H9 (cell line): ENCODE results near the gene LARGE1. TPM values are rescaled to one million over a fixed set of nuclear protein-coding genes. Genes with fewer than 3 reads are reported as not detected.
"Not testable (repeated sequence)": the region's sequence is repeated elsewhere in the genome, so short reads cannot be mapped to it uniquely, and the experiment has no call there.

Experiments
- DNase-seq: peaks from one replicate; pipeline ENCODE4 v3.0.0-alpha.2; 2017
- H2AFZ ChIP-seq: one replicate; pipeline ENCODE4 v1.6.1; 2013; ENCODE audit warnings: mild to moderate bottlenecking, low read length, control low read depth, moderate library complexity
- H2AK5ac ChIP-seq: 2 replicates; pipeline ENCODE4 v1.6.1; 2013; ENCODE audit warnings: low read length, control low read depth, mixed read lengths; ENCODE audit not compliant: insufficient read length
- H2BK120ac ChIP-seq: one replicate; pipeline ENCODE4 v1.6.1; 2013; ENCODE audit warnings: low read depth, mild to moderate bottlenecking, low read length, control low read depth, inconsistent platforms; ENCODE audit not compliant: poor library complexity, severe bottlenecking
- H2BK12ac ChIP-seq: 2 replicates; pipeline ENCODE4 v1.6.1; 2013; ENCODE audit warnings: low read length, control low read depth, mixed read lengths, low read depth; ENCODE audit not compliant: insufficient read length
- H2BK15ac ChIP-seq: 2 replicates; pipeline ENCODE4 v1.6.1; 2013; ENCODE audit warnings: low read depth, low read length, control low read depth
- H2BK20ac ChIP-seq: one replicate; pipeline ENCODE4 v1.6.1; 2013; ENCODE audit warnings: low read depth, mild to moderate bottlenecking, low read length, control low read depth, inconsistent platforms; ENCODE audit not compliant: poor library complexity, severe bottlenecking
- H2BK5ac ChIP-seq: 2 replicates; pipeline ENCODE4 v1.6.1; 2013; ENCODE audit warnings: low read length, control low read depth, mixed read lengths; ENCODE audit not compliant: insufficient read length
- H3K14ac ChIP-seq: 2 replicates; pipeline ENCODE4 v1.6.1; 2013; ENCODE audit warnings: low read length, control low read depth; ENCODE audit not compliant: insufficient read depth
- H3K18ac ChIP-seq: 2 replicates; pipeline ENCODE4 v1.6.1; 2013; ENCODE audit warnings: low read depth, mild to moderate bottlenecking, mixed read lengths, low read length, control low read depth; ENCODE audit not compliant: insufficient read length
- H3K23ac ChIP-seq: 2 replicates; pipeline ENCODE4 v1.6.1; 2013; ENCODE audit warnings: low read length, control low read depth, mixed read lengths, low read depth; ENCODE audit not compliant: insufficient read length
- H3K23me2 ChIP-seq: 2 replicates; pipeline ENCODE4 v1.6.1; 2013; ENCODE audit warnings: low read depth, mild to moderate bottlenecking, mixed read lengths, low read length, control low read depth; ENCODE audit not compliant: insufficient read length, poor library complexity, severe bottlenecking
- H3K27ac ChIP-seq: 2 replicates; pipeline ENCODE4 v1.5.1; 2013; ENCODE audit warnings: low read length, control low read depth, mixed read lengths, low read depth; ENCODE audit not compliant: insufficient read length
- H3K27me3 ChIP-seq: 2 replicates; pipeline ENCODE4 v1.6.1; 2013; ENCODE audit warnings: low read length, control low read depth, inconsistent platforms; ENCODE audit not compliant: insufficient read depth
- H3K4ac ChIP-seq: 2 replicates; pipeline ENCODE4 v1.6.1; 2013; ENCODE audit warnings: low read depth, mild to moderate bottlenecking, control low read depth, inconsistent platforms, low read length, moderate library complexity
- H3K4me1 ChIP-seq: 2 replicates; pipeline ENCODE4 v1.6.1; 2013; ENCODE audit warnings: low read length, control low read depth, inconsistent platforms; ENCODE audit not compliant: insufficient read depth
- H3K4me2 ChIP-seq: 2 replicates; pipeline ENCODE4 v1.6.1; 2013; ENCODE audit warnings: low read length, control low read depth, mixed read lengths; ENCODE audit not compliant: insufficient read length, insufficient read depth
- H3K56ac ChIP-seq: 2 replicates; pipeline ENCODE4 v1.6.1; 2013; ENCODE audit warnings: low read depth, mild to moderate bottlenecking, mixed read lengths, low read length, control low read depth; ENCODE audit not compliant: insufficient read length
- H3K79me1 ChIP-seq: 2 replicates; pipeline ENCODE4 v1.6.1; 2013; ENCODE audit warnings: low read depth, mild to moderate bottlenecking, moderate library complexity, low read length, control low read depth, inconsistent platforms; ENCODE audit not compliant: insufficient read depth, poor library complexity, severe bottlenecking
- H3K79me2 ChIP-seq: 2 replicates; pipeline ENCODE4 v1.6.1; 2013; ENCODE audit warnings: low read length, control low read depth, inconsistent platforms; ENCODE audit not compliant: insufficient read depth
- H3K9ac ChIP-seq: 2 replicates; pipeline ENCODE4 v1.6.1; 2013; ENCODE audit warnings: low read length, control low read depth, mixed read lengths; ENCODE audit not compliant: insufficient read length; ENCODE audit errors: extremely low read depth
- H3K9me3 ChIP-seq: one replicate; pipeline ENCODE4 v1.6.1; 2013; ENCODE audit warnings: low read depth, low read length, inconsistent platforms; ENCODE audit not compliant: control insufficient read depth
- H3T11ph ChIP-seq: one replicate; pipeline ENCODE4 v1.6.1; 2013; ENCODE audit warnings: mild to moderate bottlenecking, low read length, control low read depth, inconsistent platforms
- H4K20me1 ChIP-seq: one replicate; pipeline ENCODE4 v1.6.1; 2013; ENCODE audit not compliant: control insufficient read depth, insufficient read length, insufficient read depth
- H4K5ac ChIP-seq: 2 replicates; pipeline ENCODE4 v1.6.1; 2013; ENCODE audit warnings: low read depth, mild to moderate bottlenecking, mixed read lengths, low read length, control low read depth; ENCODE audit not compliant: insufficient read length
- H4K8ac ChIP-seq: replicated peaks from 2 replicates; pipeline ENCODE4 v1.6.1; 2013; ENCODE audit warnings: low read length, control low read depth, mixed read lengths, low read depth; ENCODE audit not compliant: insufficient read length
- H4K91ac ChIP-seq: 2 replicates; pipeline ENCODE4 v1.6.1; 2013; ENCODE audit warnings: low read depth, mild to moderate bottlenecking, moderate library complexity, mixed read lengths, low read length, control low read depth; ENCODE audit not compliant: insufficient read length
- H3K27ac Mint-ChIP-seq, 3 experiments: 2 replicates in 2 of 3; 3 replicates in 1 of 3; pipeline ENCODE4 v1.8.0; 2020 to 2021; ENCODE audit warnings: mixed read lengths in 3 of 3, mild to moderate bottlenecking in 1 of 3, moderate library complexity in 1 of 3
- H3K27me3 Mint-ChIP-seq: 2 replicates; pipeline ENCODE4 v1.8.0; 2021; ENCODE audit warnings: low read depth, mild to moderate bottlenecking, moderate library complexity, mixed read lengths
- H3K36me3 Mint-ChIP-seq, 3 experiments: 2 replicates in 2 of 3; 3 replicates in 1 of 3; pipeline ENCODE4 v1.8.0; 2020 to 2021; ENCODE audit warnings: low read depth in 3 of 3, mixed read lengths in 3 of 3; ENCODE audit not compliant: insufficient read depth in 1 of 3
- H3K4me1 Mint-ChIP-seq, 2 experiments: 2 replicates each; pipeline ENCODE4 v1.8.0; 2020; ENCODE audit warnings: mixed read lengths in 2 of 2
- H3K4me3 Mint-ChIP-seq, 2 experiments: 2 replicates in 1 of 2; 3 replicates in 1 of 2; pipeline ENCODE4 v1.8.0; 2020 to 2021; ENCODE audit warnings: mild to moderate bottlenecking in 2 of 2, mixed read lengths in 2 of 2, moderate library complexity in 1 of 2
- H3K9me3 Mint-ChIP-seq, 2 experiments: 2 replicates in 1 of 2; 3 replicates in 1 of 2; pipeline ENCODE4 v1.8.0; 2020; ENCODE audit warnings: mild to moderate bottlenecking in 2 of 2, mixed read lengths in 2 of 2, moderate library complexity in 1 of 2
- CTCF ChIP-seq: fragments of 200-600 bp; sonication (generic); conservative IDR thresholded peaks from 3 replicates; pipeline ENCODE4 v1.8.0; 2021; ENCODE audit warnings: antibody characterized with exemption, mild to moderate bottlenecking
- WGBS: extraction: QIAGEN DNeasy Blood & Tissue Kit; methylation state at CpG from one replicate; pipeline ENCODE4 v1.1.7; 2013; ENCODE audit warnings: missing lambda C conversion rate, low lambda C conversion rate, mixed read lengths; ENCODE audit not compliant: insufficient read length; ENCODE audit errors: extremely low coverage; 5-methylcytosine and 5-hydroxymethylcytosine counted together
- total RNA-seq: library from RNA; stranded (reverse); gene quantifications from 2 replicates; pipeline ENCODE4 v1.2.1, GENCODE V29; 2021

The LARGE1 gene
- total RNA-seq, 1 experiment from 2014 or later, result 43.5 TPM

- H4K20me1 ChIP-seq, result no peaks in the 10 kb centered on the region
- H3K9me3 Mint-ChIP-seq, result peaks cover 7 to 13% of the 10 kb centered on the region in 2 experiments
- no peak for DNase-seq
Observed at GRCh38 chr22:33461698-33462434, 458.4 kb downstream of the LARGE1 start.

GRCh38 chr22:33461245-33461644 lies 459.0 kb downstream of the LARGE1 start:
- WGBS, result no CpG with 5 or more reads among the region's 1 CpG
- H3K27me3 ChIP-seq, result not testable (repeated sequence)

More at GRCh38 chr22:33461698-33462434, 458.4 kb downstream of the LARGE1 start:
- H2BK20ac ChIP-seq, result no peak overlapping the region
- no peak overlapping the region for H3K4ac ChIP-seq
- H3K56ac ChIP-seq, result no peak overlapping the region
- H3K9ac ChIP-seq, result no peak overlapping the region
- H3K18ac ChIP-seq, result no peak overlapping the region
- H3T11ph ChIP-seq, result no peak overlapping the region
- no peak overlapping the region for H2BK120ac ChIP-seq
- Mint-ChIP-seq H3K36me3 (peaks cover 7 to 13% (median 12%) of the 10 kb centered on the region in 3 experiments), H3K27ac (no peak overlapping the region), H3K4me3 (no peak overlapping the region), H3K27me3 (no peaks in the 10 kb centered on the region), H3K4me1 (no peaks in the 10 kb centered on the region)
- H2BK5ac ChIP-seq, result no peak overlapping the region
- no peaks in the 10 kb centered on the region for H3K23me2 ChIP-seq
- H2BK12ac ChIP-seq, result no peak overlapping the region
- WGBS, result no CpG with 5 or more reads among the region's 2 CpGs
- no peak overlapping the region for H3K23ac ChIP-seq
- H3K9me3 ChIP-seq, result no peaks in the 10 kb centered on the region
- no peaks in the 10 kb centered on the region for H3K79me1 ChIP-seq
- H3K79me2 ChIP-seq, result no peaks in the 10 kb centered on the region; the same call in 1 of the 2 replicates
- H2BK15ac ChIP-seq, result no peak overlapping the region
- no peak overlapping the region for H4K5ac ChIP-seq
- H3K27me3 ChIP-seq, result no peaks in the 10 kb centered on the region
- H4K91ac ChIP-seq, result no peak overlapping the region
- H3K4me1 ChIP-seq, result no peaks in the 10 kb centered on the region
- no peak overlapping the region for H3K27ac ChIP-seq
- H2AFZ ChIP-seq, result no peak overlapping the region
- no peak for TF ChIP-seq CTCF
- H2AK5ac ChIP-seq, result no peak overlapping the region
- H3K4me2 ChIP-seq, result no peak overlapping the region
- no peak overlapping the region for H4K8ac ChIP-seq
- no peak overlapping the region for H3K14ac ChIP-seq

More at GRCh38 chr22:33461245-33461644, 459.0 kb downstream of the LARGE1 start:
- H2BK12ac ChIP-seq, H3K4me1 ChIP-seq, H3K23ac ChIP-seq, H4K5ac ChIP-seq, H2AFZ ChIP-seq, H3K9me3 ChIP-seq, H4K91ac ChIP-seq, H3K4me3 Mint-ChIP-seq, H3T11ph ChIP-seq, H3K79me1 ChIP-seq, H3K23me2 ChIP-seq, H3K4me2 ChIP-seq, H3K4ac ChIP-seq, H2BK20ac ChIP-seq, DNase-seq, H3K27ac ChIP-seq, H2BK120ac ChIP-seq, H2BK15ac ChIP-seq, H3K9ac ChIP-seq, H3K27ac Mint-ChIP-seq, H3K14ac ChIP-seq, H2AK5ac ChIP-seq, H4K20me1 ChIP-seq, H3K4me1 Mint-ChIP-seq, H3K27me3 Mint-ChIP-seq, H4K8ac ChIP-seq, H3K18ac ChIP-seq, H3K56ac ChIP-seq, H3K79me2 ChIP-seq, H2BK5ac ChIP-seq: not testable (repeated sequence)
- peaks cover 7 to 13% of the 10 kb centered on the region in 2 experiments for H3K9me3 Mint-ChIP-seq
- H3K36me3 Mint-ChIP-seq, result peaks cover 7 to 13% (median 12%) of the 10 kb centered on the region in 3 experiments
